KOPT-K1 (cell line): ENCODE data around the gene RALGAPA1.
"Not testable (repeated sequence)": the region's sequence is repeated elsewhere in the genome, so short reads cannot be mapped to it uniquely, and the experiment has no call there.

Source experiments
- H3K27ac ChIP-seq: fragments of 200-600 bp; sonication (generic); 2 replicates; pipeline ENCODE4 v1.5.1; 2016; ENCODE audit warnings: antibody characterized with exemption, mild to moderate bottlenecking, low read depth, low read length; ENCODE audit not compliant: poor library complexity, severe bottlenecking
- H3K36me3 ChIP-seq: fragments of 200-600 bp; sonication (generic); 2 replicates; pipeline ENCODE4 v1.5.1; 2017; ENCODE audit warnings: antibody characterized with exemption, mild to moderate bottlenecking, low read length, moderate library complexity; ENCODE audit not compliant: insufficient read depth
- H3K9me3 ChIP-seq: fragments of 200-600 bp; sonication (generic); 2 replicates; pipeline ENCODE4 v1.5.1; 2017; ENCODE audit warnings: antibody characterized with exemption, low read length, mild to moderate bottlenecking; ENCODE audit not compliant: insufficient read depth, poor library complexity, severe bottlenecking

Gene RALGAPA1

GRCh38 chr14:35705636-35706035 lies 103.5 kb downstream of the RALGAPA1 start:
- no peaks in the 10 kb centered on the region for H3K9me3 ChIP-seq
- no peak overlapping the region for H3K27ac ChIP-seq
- H3K36me3 ChIP-seq, result peaks cover 15% of the 10 kb centered on the region; the same call in 1 of the 2 replicates

- H3K9me3 ChIP-seq, result no peaks in the 10 kb centered on the region
- H3K27ac ChIP-seq, result no peak overlapping the region
- peaks cover 15% of the 10 kb centered on the region; the same call in 1 of the 2 replicates for H3K36me3 ChIP-seq
Observed at GRCh38 chr14:35704793-35705493, 104.2 kb downstream of the RALGAPA1 start.

- peaks cover 6% of the 10 kb centered on the region; the same call in 1 of the 2 replicates for H3K36me3 ChIP-seq
- no peak overlapping the region for H3K27ac ChIP-seq
- H3K9me3 ChIP-seq, result no peaks in the 10 kb centered on the region
Observed at GRCh38 chr14:35701531-35701930, 107.6 kb downstream of the RALGAPA1 start.

- Histone ChIP-seq H3K27ac (no peak overlapping the region), H3K36me3 (no peaks in the 10 kb centered on the region), H3K9me3 (no peaks in the 10 kb centered on the region)
Observed at GRCh38 chr14:35699791-35700444, 109.2 kb downstream of the RALGAPA1 start.

GRCh38 chr14:35696575-35696974 lies 112.5 kb downstream of the RALGAPA1 start:
- H3K9me3 ChIP-seq, result no peaks in the 10 kb centered on the region
- H3K27ac ChIP-seq, result peak overlapping the region; percentile 33
- H3K36me3 ChIP-seq, result no peaks in the 10 kb centered on the region

GRCh38 chr14:35696119-35696518 lies 113.0 kb downstream of the RALGAPA1 start:
- no peaks in the 10 kb centered on the region for H3K9me3 ChIP-seq
- H3K36me3 ChIP-seq, result no peaks in the 10 kb centered on the region
- no peak overlapping the region for H3K27ac ChIP-seq

- Histone ChIP-seq H3K27ac (no peak overlapping the region), H3K36me3 (no peaks in the 10 kb centered on the region), H3K9me3 (no peaks in the 10 kb centered on the region)
Observed at GRCh38 chr14:35695647-35696046, 113.4 kb downstream of the RALGAPA1 start.

- Histone ChIP-seq H3K36me3 (no peaks in the 10 kb centered on the region), H3K9me3 (no peaks in the 10 kb centered on the region), H3K27ac (no peak overlapping the region)
Observed at GRCh38 chr14:35695072-35695471, 114.0 kb downstream of the RALGAPA1 start.

- Histone ChIP-seq H3K9me3 (no peaks in the 10 kb centered on the region), H3K36me3 (peaks cover 4% of the 10 kb centered on the region; the same call in 1 of the 2 replicates), H3K27ac (peak overlapping the region; percentile 46)
Observed at GRCh38 chr14:35689000-35689460, 120.1 kb downstream of the RALGAPA1 start.

GRCh38 chr14:35688126-35688826 lies 120.8 kb downstream of the RALGAPA1 start:
- peak overlapping the region; percentile 46 for H3K27ac ChIP-seq
- peaks cover 5% of the 10 kb centered on the region; the same call in 1 of the 2 replicates for H3K36me3 ChIP-seq
- no peaks in the 10 kb centered on the region for H3K9me3 ChIP-seq

GRCh38 chr14:35687335-35687939 lies 121.7 kb downstream of the RALGAPA1 start:
- Histone ChIP-seq H3K27ac (no peak overlapping the region), H3K36me3 (peaks cover 13% of the 10 kb centered on the region), H3K9me3 (no peaks in the 10 kb centered on the region)

GRCh38 chr14:35683688-35684087 lies 125.4 kb downstream of the RALGAPA1 start:
- peaks cover 13% of the 10 kb centered on the region for H3K36me3 ChIP-seq
- not testable (repeated sequence) for H3K27ac ChIP-seq, H3K9me3 ChIP-seq

GRCh38 chr14:35682802-35683201 lies 126.3 kb downstream of the RALGAPA1 start:
- Histone ChIP-seq H3K27ac (no peak overlapping the region), H3K36me3 (peaks cover 9% of the 10 kb centered on the region), H3K9me3 (no peaks in the 10 kb centered on the region)

- no peaks in the 10 kb centered on the region for H3K9me3 ChIP-seq
- H3K27ac ChIP-seq, result no peak overlapping the region
- peaks cover 30% of the 10 kb centered on the region for H3K36me3 ChIP-seq
Observed at GRCh38 chr14:35678403-35679028, 130.6 kb downstream of the RALGAPA1 start.
